ENCODE results near the gene STK11.

DNA sequence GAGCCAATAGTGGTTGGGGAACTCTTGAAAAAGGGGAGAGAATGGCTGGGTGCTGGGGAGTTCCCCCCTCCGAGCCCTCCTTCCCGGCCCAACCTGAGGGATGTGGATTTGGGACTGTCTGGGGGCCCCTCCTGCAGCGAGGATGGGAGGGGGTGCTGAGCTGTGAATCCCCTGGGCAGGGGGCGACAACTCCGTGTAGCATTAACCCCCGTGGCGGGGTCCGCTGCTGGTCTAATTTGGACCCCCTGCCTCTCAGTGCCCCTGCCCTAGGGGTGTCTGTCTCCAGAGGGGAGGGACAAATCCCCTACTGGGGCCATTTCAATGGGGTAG lies 52.5 kb downstream of the STK11 start:
- TF ChIP-seq FOXM1 (IDR thresholded peaks at IDR 0.05; ENCODE audit: borderline replicate concordance): no peak
- TF ChIP-seq L3MBTL2 (conservative IDR thresholded peaks at IDR 0.05): no peak
- no peak for TF ChIP-seq SP1 (IDR thresholded peaks at IDR 0.05)
- no peak for TF ChIP-seq ELF4 (IDR thresholded peaks at IDR 0.05)
- TF ChIP-seq ZNF384 (IDR thresholded peaks at IDR 0.05): no peak
- TF ChIP-seq FOXK2 (IDR thresholded peaks at IDR 0.05): no peak
- no peak for TF ChIP-seq SUZ12 (IDR thresholded peaks at IDR 0.05)
- TF ChIP-seq CTBP1 (IDR thresholded peaks at IDR 0.05; ENCODE audit: borderline replicate concordance): no peak
- TF ChIP-seq TARDBP (IDR thresholded peaks at IDR 0.05): no peak
- no peak for TF ChIP-seq BHLHE40 (IDR thresholded peaks at IDR 0.05; ENCODE audit: borderline replicate concordance)
- TF ChIP-seq HDGF (IDR thresholded peaks at IDR 0.05; ENCODE audit: borderline replicate concordance): no peak
- no peak for TF ChIP-seq PKNOX1 (IDR thresholded peaks at IDR 0.05)
- TF ChIP-seq NFRKB (IDR thresholded peaks at IDR 0.05): no peak

Data from HEK293T (cell line).